HepG2 (cell line): Measurements from ENCODE around the gene PSMB1. TPM values are rescaled to one million over a fixed set of nuclear protein-coding genes. Genes with fewer than 3 reads are reported as not detected.

Experiments
- ATAC-seq: fragments of 200-7000 bp; cut with Tn5 transposase; 3 replicates; pipeline ENCODE4 v1.9.1; 2020; ENCODE audit warnings: mild to moderate bottlenecking, moderate library complexity
- BruUV-seq: library from RNA; stranded (reverse); fragments of 400-500 nt; replicated peaks from 2 replicates; lab custom pipeline; 2021; lab: Mats Ljungman, UMichigan
- CTCF ChIA-PET: fragments of 300-600 bp; formaldehyde crosslinking; extraction: SDS; loops from one replicate; lab custom pipeline; 2021; ENCODE audit warnings: low total read pairs, inconsistent platforms, low intra/inter-chr PET ratio; lab: Yijun Ruan, JAX
- POLR2A ChIA-PET: fragments of 350-600 bp; sonication (Branson Sonifier 250); formaldehyde crosslinking; loops from one replicate; lab custom pipeline; 2020; ENCODE audit warnings: antibody characterized with exemption, inconsistent platforms; lab: Yijun Ruan, JAX
- DNase-seq: peaks from one replicate; pipeline ENCODE4 v3.0.0-alpha.2; 2015; ENCODE audit warnings: low spot score
- FAIRE-seq: peaks from 3 replicates; lab custom pipeline; 2011; peaks lifted over from hg19 to GRCh38; lab: Jason Lieb, UNC
- H2AFZ ChIP-seq: one replicate; pipeline ENCODE4 v1.6.1; 2011; ENCODE audit warnings: low read length, inconsistent platforms
- H3K27ac ChIP-seq: fragments of 300-600 bp; 3 replicates; pipeline ENCODE4 v1.8.0; 2011; ENCODE audit warnings: mixed run types, mild to moderate bottlenecking, mixed read lengths, low read length, inconsistent platforms; ENCODE audit not compliant: insufficient read depth; ENCODE audit errors: extremely low read length
- H3K27me3 ChIP-seq, 2 experiments: fragments of 200-600 bp in 1 of 2; 2 replicates in 1 of 2; 3 replicates in 1 of 2; pipeline versions ENCODE4 v1.6.0 to v1.8.0; 2011; ENCODE audit warnings: low read length in 2 of 2, mild to moderate bottlenecking in 2 of 2, moderate library complexity in 2 of 2, inconsistent platforms in 1 of 2; ENCODE audit not compliant: insufficient read depth in 2 of 2, control insufficient read depth in 1 of 2
- H3K36me3 ChIP-seq, 2 experiments: fragments of 200-600 bp in 1 of 2; replicated peaks in 1 of 2; 2 replicates in 1 of 2; 3 replicates in 1 of 2; pipeline versions ENCODE4 v1.5.1 to v1.8.0; 2011; ENCODE audit warnings: low read length in 2 of 2, inconsistent platforms in 1 of 2; ENCODE audit not compliant: insufficient read depth in 2 of 2, control insufficient read depth in 1 of 2
- H3K4me1 ChIP-seq: 2 replicates; pipeline ENCODE4 v1.5.1; 2012; ENCODE audit warnings: low read length, inconsistent platforms; ENCODE audit not compliant: insufficient read depth
- H3K4me2 ChIP-seq: 2 replicates; pipeline ENCODE4 v1.6.0; 2011; ENCODE audit warnings: low read depth, low read length, inconsistent platforms
- H3K4me3 ChIP-seq, 3 experiments: fragments of 200-600 bp in 1 of 3; sonication (generic), shearing (Covaris generic) in 1 of 3; replicated peaks in 1 of 3; 2 replicates each; pipeline ENCODE4 v1.5.1; 2011 to 2016; ENCODE audit warnings: low read length in 3 of 3, inconsistent platforms in 2 of 3, low read depth in 2 of 3, mild to moderate bottlenecking in 2 of 3, control low read depth in 1 of 3, mixed read lengths in 1 of 3; ENCODE audit not compliant: insufficient read depth in 1 of 3
- H3K79me2 ChIP-seq: one replicate; pipeline ENCODE4 v1.6.1; 2011; ENCODE audit warnings: low read length, inconsistent platforms; ENCODE audit not compliant: insufficient read depth
- H3K9ac ChIP-seq: 2 replicates; pipeline ENCODE4 v1.6.0; 2011; ENCODE audit warnings: mild to moderate bottlenecking, low read depth, low read length, inconsistent platforms; ENCODE audit not compliant: insufficient read depth
- H3K9me3 ChIP-seq: 2 replicates; pipeline ENCODE4 v1.5.1; 2012; ENCODE audit warnings: mild to moderate bottlenecking, low read length
- H4K20me1 ChIP-seq: 2 replicates; pipeline ENCODE4 v1.6.0; 2011; ENCODE audit warnings: inconsistent platforms, mild to moderate bottlenecking, low read length, moderate library complexity; ENCODE audit not compliant: insufficient read depth
- ATF3 ChIP-seq: sonication (generic); formaldehyde crosslinking; IDR thresholded peaks from 2 replicates; pipeline ENCODE4 v1.4.0; 2020; ENCODE audit warnings: missing genetic modification reagents
- ELF4 ChIP-seq: sonication (generic); formaldehyde crosslinking; IDR thresholded peaks from 2 replicates; pipeline ENCODE4 v1.5.0; 2020; ENCODE audit warnings: missing genetic modification reagents, mild to moderate bottlenecking, moderate library complexity, borderline replicate concordance
- GTF2F1 ChIP-seq: fragments of 150-350 bp; IDR thresholded peaks from 2 replicates; pipeline ENCODE4 v1.6.1; 2014; ENCODE audit warnings: low read length
- KLF15 ChIP-seq: sonication (generic); formaldehyde crosslinking; IDR thresholded peaks from 2 replicates; pipeline ENCODE4 v1.8.1; 2023; ENCODE audit warnings: borderline replicate concordance, mild to moderate bottlenecking, inconsistent platforms, missing genetic modification reagents, mixed read lengths
- KLF6 ChIP-seq: IDR thresholded peaks from 2 replicates; pipeline ENCODE4 v1.8.0; 2016; ENCODE audit warnings: missing biosample characterization, missing genetic modification reagents
- KMT2A ChIP-seq: sonication (generic); formaldehyde crosslinking; IDR thresholded peaks from 2 replicates; pipeline ENCODE4 v1.4.0; 2020; ENCODE audit warnings: missing genetic modification reagents
- MEIS1 ChIP-seq: sonication (generic); formaldehyde crosslinking; IDR thresholded peaks from 2 replicates; pipeline ENCODE4 v1.9.0; 2021; ENCODE audit warnings: mild to moderate bottlenecking, missing genetic modification reagents, moderate library complexity, borderline replicate concordance
- MEIS2 ChIP-seq: sonication (generic); formaldehyde crosslinking; IDR thresholded peaks from 2 replicates; pipeline ENCODE4 v1.9.0; 2021; ENCODE audit warnings: mild to moderate bottlenecking, missing genetic modification reagents
- NCOA2 ChIP-seq: sonication (generic); formaldehyde crosslinking; IDR thresholded peaks from 2 replicates; pipeline ENCODE4 v1.8.0; 2022; ENCODE audit warnings: inconsistent platforms
- POLR2A ChIP-seq, 2 experiments: IDR thresholded peaks; 2 replicates each; pipeline ENCODE4 v1.6.1; 2011; ENCODE audit warnings: low read depth in 2 of 2, low read length in 2 of 2, mild to moderate bottlenecking in 1 of 2, moderate library complexity in 1 of 2; ENCODE audit not compliant: insufficient read depth in 1 of 2
- TIGD3 ChIP-seq: sonication (generic); formaldehyde crosslinking; IDR thresholded peaks from 2 replicates; pipeline ENCODE4 v1.5.1; 2020; ENCODE audit warnings: mild to moderate bottlenecking, missing genetic modification reagents, borderline replicate concordance
- XRCC5 ChIP-seq: fragments of 200-400 bp; formaldehyde crosslinking; optimal IDR thresholded peaks from 2 replicates; pipeline ENCODE3; 2017; ENCODE audit warnings: mild to moderate bottlenecking, low read length
- YEATS2 ChIP-seq: sonication (generic); formaldehyde crosslinking; IDR thresholded peaks from 2 replicates; pipeline ENCODE4 v1.4.0; 2020; ENCODE audit warnings: missing genetic modification reagents, borderline replicate concordance
- ZFY ChIP-seq: sonication (generic); formaldehyde crosslinking; IDR thresholded peaks from 2 replicates; pipeline ENCODE4 v1.4.0; 2020; ENCODE audit warnings: missing genetic modification reagents
- ZNF337 ChIP-seq: sonication (generic); formaldehyde crosslinking; IDR thresholded peaks from 2 replicates; pipeline ENCODE4 v1.5.1; 2020; ENCODE audit warnings: missing genetic modification reagents, low read depth, mild to moderate bottlenecking, borderline replicate concordance
- ZNF362 ChIP-seq: sonication (generic); formaldehyde crosslinking; IDR thresholded peaks from 2 replicates; pipeline ENCODE4 v1.4.0; 2020; ENCODE audit warnings: missing genetic modification reagents, mild to moderate bottlenecking, borderline replicate concordance
- ZNF543 ChIP-seq: sonication (generic); formaldehyde crosslinking; IDR thresholded peaks from 2 replicates; pipeline ENCODE4 v1.4.0; 2020; ENCODE audit warnings: mild to moderate bottlenecking, missing genetic modification reagents
- ZNF660 ChIP-seq: sonication (generic); formaldehyde crosslinking; IDR thresholded peaks from 2 replicates; pipeline ENCODE4 v1.5.1; 2020; ENCODE audit warnings: mild to moderate bottlenecking, low read depth, missing genetic modification reagents, borderline replicate concordance
- ZSCAN29 ChIP-seq: sonication (generic); formaldehyde crosslinking; conservative IDR thresholded peaks from 2 replicates; pipeline ENCODE4 v1.4.0; 2020; ENCODE audit warnings: mild to moderate bottlenecking, missing genetic modification reagents
- ZSCAN30 ChIP-seq: sonication (generic); formaldehyde crosslinking; IDR thresholded peaks from 2 replicates; pipeline ENCODE4 v1.5.0; 2020; ENCODE audit warnings: mild to moderate bottlenecking, missing genetic modification reagents
- WGBS: methylation state at CpG from one replicate; pipeline ENCODE4 v1.1.6; 2017; ENCODE audit warnings: low lambda C conversion rate; 5-methylcytosine and 5-hydroxymethylcytosine counted together
- in situ Hi-C: cut with HindIII; loops from 2 replicates; pipeline ENCODE4 v1.10.0; 2017; ENCODE audit warnings: low pct_unique_long_range_greater_than_20kb; ENCODE audit not compliant: extremely low pct_ligation_motif_present
- intact Hi-C: fragments of 100-400 bp; cut with micrococcal nuclease; formaldehyde crosslinking; loops from one replicate; pipeline ENCODE4 v1.10.0; 2022; ENCODE audit not compliant: unreplicated experiment
- polyA plus RNA-seq, 8 experiments: library from polyadenylated mRNA; depleted of rRNA in 3 of 8; stranded (reverse) in 7 of 8; unstranded in 1 of 8; fragments of >200 nt; fragmentation: Illumina TruSeq in 4 of 8; extraction: Trizol in 4 of 8; gene quantifications; 2 replicates each; pipeline versions ENCODE4 v1.2.1 to v1.2.3, GENCODE V29; 2011 to 2016; ENCODE audit warnings: low read depth in 4 of 8, missing spikeins in 1 of 8, mixed read lengths in 1 of 8; ENCODE audit not compliant: insufficient read depth in 1 of 8
- total RNA-seq, 5 experiments: library from RNA; depleted of rRNA; stranded (reverse); fragments of >200 nt; fragmentation: Illumina TruSeq; extraction: Trizol; gene quantifications; 2 replicates each; pipeline ENCODE4 v1.2.3, GENCODE V29; 2016; ENCODE audit warnings: low read depth in 1 of 5

The PSMB1 gene
- total and polyA plus RNA-seq, 2 of the 13 experiments (the other 11 are each of a cell fraction or from before 2014, with no cell fraction given) = 528 to 592 TPM

GRCh38 chr6:170553534-170554012 is 466 bp upstream of the PSMB1 start:
- FAIRE-seq = no peak
- no peak for DNase-seq
- peak; percentile 73 for ATAC-seq
- Histone ChIP-seq H2AFZ (peak overlapping the region; percentile 99), H3K36me3 (peaks cover 5 to 26% of the 10 kb centered on the region in 2 experiments; a peak in 3 of 5 replicates), H4K20me1 (peaks cover 45% of the 10 kb centered on the region), H3K79me2 (peaks cover 82% of the 10 kb centered on the region), H3K9ac (peak overlapping the region; percentile 96), H3K4me2 (peak overlapping the region; percentile 98), H3K27ac (peak overlapping the region; percentile 95), H3K27me3 (peaks cover 0 to 5% of the 10 kb centered on the region in 2 experiments; a peak in 1 of 5 replicates), H3K4me3 (peak overlapping the region; percentile 91 to 99 (median 98)), H3K4me1 (peaks cover 54% of the 10 kb centered on the region), H3K9me3 (no peaks in the 10 kb centered on the region)
- no TSS peak for BruUV-seq
- in situ Hi-C loops (loop anchor here (5.0 kb wide), 1 partner anchor 801 kb away; the partner anchor contains the start of genes DYNLT2 and ERMARD), intact Hi-C loops (loop anchor here (1.0 to 5.0 kb wide), 5 partner anchors 31 to 851 kb away; partner anchors contain the start of genes C6orf120, DYNLT2, ERMARD and FAM120B)
- ChIA-PET CTCF (no interaction called here), POLR2A (interaction anchor here (0.9 to 3.1 kb wide), 12 partner anchors 12 to 851 kb away, joined by 3 to 22 read pairs (median 4); partner anchors contain the start of genes C6orf120, DYNLT2, ERMARD and PDCD2)
- 1% methylated on average over 13 of the region's 13 CpGs for WGBS
- no peak for TF ChIP-seq YEATS2 (CRISPR knock-in tag)
- no peak; a peak in 1 of 4 replicates for TF ChIP-seq POLR2A (IDR thresholded peaks at IDR 0.05; ENCODE audit: insufficient read depth in 1 of 2, low read depth in 2 of 2, low read length in 2 of 2)
- TF ChIP-seq ATF3 (CRISPR knock-in tag) = no peak
- TF ChIP-seq ZNF362 (CRISPR knock-in tag) = no peak
- 0 out of 2 replicates have a peak, but pooled peaks have one; percentile 21 for TF ChIP-seq ELF4
- peak; percentile 2; the same call in 1 of the 2 replicates for TF ChIP-seq MEIS1 (CRISPR knock-in tag)
- TF ChIP-seq XRCC5 = no peak
- no peak for TF ChIP-seq KLF6 (CRISPR knock-in tag)
- TF ChIP-seq ZSCAN29 (CRISPR knock-in tag) = peak; percentile 14; the same call in 1 of the 2 replicates
- no peak for TF ChIP-seq ZNF660
- TF ChIP-seq ZNF543 (CRISPR knock-in tag) = no peak
- TF ChIP-seq ZFY (CRISPR knock-in tag) = no peak
- TF ChIP-seq TIGD3 = 0 out of 2 replicates have a peak, but pooled peaks have one; percentile 8
- no peak for TF ChIP-seq GTF2F1
- TF ChIP-seq KLF15 (CRISPR knock-in tag) = no peak
- TF ChIP-seq NCOA2 = no peak
- TF ChIP-seq ZNF337 (CRISPR knock-in tag) = 0 out of 2 replicates have a peak, but pooled peaks have one; percentile 7
- TF ChIP-seq ZSCAN30 (CRISPR knock-in tag) = no peak
- TF ChIP-seq MEIS2 (CRISPR knock-in tag) = no peak
- no peak for TF ChIP-seq KMT2A (CRISPR knock-in tag)
